GM12891 (cell line): ENCODE results near the gene LRRC66. TPM values are rescaled to one million over a fixed set of nuclear protein-coding genes. Genes with fewer than 3 reads are reported as not detected.

ENCODE experiments used
- DNase-seq: peaks from one replicate; pipeline ENCODE4 v3.0.0; 2011; ENCODE audit warnings: low spot score; ENCODE audit not compliant: insufficient read length
- FAIRE-seq: peaks from 2 replicates; lab custom pipeline; 2011; peaks lifted over from hg19 to GRCh38; lab: Jason Lieb, UNC
- PAX5 ChIP-seq: IDR thresholded peaks from 2 replicates; pipeline ENCODE4 v1.6.1; 2011; ENCODE audit warnings: low read length, moderate library complexity, mild to moderate bottlenecking; ENCODE audit not compliant: insufficient read depth, severe bottlenecking
- POLR2A ChIP-seq: IDR thresholded peaks from 2 replicates; pipeline ENCODE4 v1.6.1; 2011; ENCODE audit warnings: low read depth, low read length, control low read depth
- POLR2AphosphoS5 ChIP-seq: IDR thresholded peaks from 2 replicates; pipeline ENCODE4 v1.6.1; 2011; ENCODE audit warnings: low read depth, low read length, control low read depth
- POU2F2 ChIP-seq: IDR thresholded peaks from 2 replicates; pipeline ENCODE4 v1.6.1; 2011; ENCODE audit warnings: low read depth, mild to moderate bottlenecking, control low read depth, low read length, moderate library complexity
- SPI1 ChIP-seq: IDR thresholded peaks from 2 replicates; pipeline ENCODE4 v1.6.1; 2011; ENCODE audit warnings: low read depth, low read length, control low read depth
- TAF1 ChIP-seq: IDR thresholded peaks from 2 replicates; pipeline ENCODE4 v1.6.1; 2011; ENCODE audit warnings: low read depth, low read length, control low read depth
- polyA plus RNA-seq: library from polyadenylated mRNA; unstranded; fragments of >200 nt; gene quantifications from one replicate; pipeline ENCODE4 v1.2.1, GENCODE V29; 2012; ENCODE audit warnings: low read depth, missing spikeins, inconsistent platforms; ENCODE audit not compliant: missing spikeins

The LRRC66 gene
- not detected for polyA plus RNA-seq

GRCh38 chr4:52019936-52020657 lies at the start of gene LRRC66:
Gene LRRC66 (minus strand): TSS chr4:52020363. CDS start chr4:52017613, 2,750 bp downstream.
- DNase-seq (no peak), FAIRE-seq (no peak)
- TF ChIP-seq POLR2AphosphoS5 = no peak
- no peak for TF ChIP-seq POLR2A
- TF ChIP-seq PAX5 = no peak
- no peak for TF ChIP-seq POU2F2
- no peak for TF ChIP-seq TAF1
- TF ChIP-seq SPI1 = no peak

GRCh38 chr4:52069571-52069970 lies 49.4 kb upstream of the LRRC66 start:
- DNase-seq = no peak
- TF ChIP-seq TAF1 = no peak
- no peak for TF ChIP-seq POLR2AphosphoS5
- no peak for TF ChIP-seq POLR2A
- TF ChIP-seq PAX5 = no peak
- TF ChIP-seq POU2F2 = no peak
- no peak for TF ChIP-seq SPI1
- FAIRE-seq = no peak

GRCh38 chr4:52059372-52059771 lies 39.2 kb upstream of the LRRC66 start:
- FAIRE-seq (no peak), DNase-seq (no peak)
- TF ChIP-seq POU2F2 (no peak), PAX5 (no peak), POLR2A (no peak), TAF1 (no peak), POLR2AphosphoS5 (no peak), SPI1 (no peak)

- TF ChIP-seq POU2F2 = no peak
- no peak for TF ChIP-seq SPI1
- no peak for TF ChIP-seq PAX5
- TF ChIP-seq TAF1 = no peak
- TF ChIP-seq POLR2A = no peak
- TF ChIP-seq POLR2AphosphoS5 = no peak
- DNase-seq (no peak), FAIRE-seq (no peak)
Measured at GRCh38 chr4:52058275-52058674, 38.1 kb upstream of the LRRC66 start.

GRCh38 chr4:52057196-52057595 lies 37.0 kb upstream of the LRRC66 start:
- FAIRE-seq = no peak
- no peak for DNase-seq
- TF ChIP-seq PAX5 (no peak), POLR2A (no peak), POLR2AphosphoS5 (no peak), SPI1 (no peak), TAF1 (no peak), POU2F2 (no peak)

- DNase-seq = no peak
- FAIRE-seq = no peak
- TF ChIP-seq POLR2A (no peak), PAX5 (no peak), POLR2AphosphoS5 (no peak), POU2F2 (no peak), TAF1 (no peak), SPI1 (no peak)
Measured at GRCh38 chr4:52054254-52054653, 34.1 kb upstream of the LRRC66 start.

GRCh38 chr4:52052475-52052780 lies 32.3 kb upstream of the LRRC66 start:
- DNase-seq = peak; percentile 12
- no peak for FAIRE-seq
- TF ChIP-seq PAX5 = no peak
- no peak for TF ChIP-seq POLR2A
- no peak for TF ChIP-seq TAF1
- no peak for TF ChIP-seq SPI1
- no peak for TF ChIP-seq POLR2AphosphoS5
- no peak for TF ChIP-seq POU2F2

GRCh38 chr4:52051615-52052474 lies 31.7 kb upstream of the LRRC66 start:
- FAIRE-seq (peak; percentile 79), DNase-seq (peak; percentile 32)
- TF ChIP-seq POLR2A (no peak), POLR2AphosphoS5 (no peak), PAX5 (no peak), POU2F2 (no peak), TAF1 (no peak), SPI1 (no peak)

- FAIRE-seq (no peak), DNase-seq (peak; percentile 16)
- TF ChIP-seq POLR2A (no peak), PAX5 (no peak), SPI1 (no peak), POLR2AphosphoS5 (no peak), TAF1 (no peak), POU2F2 (no peak)
Measured at GRCh38 chr4:52051213-52051614, 31.1 kb upstream of the LRRC66 start, which contains the start of gene SPATA18. Gene SPATA18 (plus strand): TSS chr4:52051304. CDS start chr4:52051705, 401 bp downstream.

GRCh38 chr4:52049266-52049665 lies 29.1 kb upstream of the LRRC66 start:
- no peak for DNase-seq
- TF ChIP-seq SPI1 = no peak
- TF ChIP-seq PAX5 = no peak
- TF ChIP-seq TAF1 = no peak
- TF ChIP-seq POLR2AphosphoS5 = no peak
- no peak for TF ChIP-seq POU2F2
- no peak for TF ChIP-seq POLR2A
- FAIRE-seq = no peak
